Fibroblast of lung (primary cell): ENCODE results near the gene TOR1B.
"Not testable (repeated sequence)": the region's sequence is repeated elsewhere in the genome, so short reads cannot be mapped to it uniquely, and the experiment has no call there.

Experiments used
- EZH2 ChIP-seq: IDR thresholded peaks from 2 replicates; pipeline ENCODE4 v1.5.1; 2012; ENCODE audit warnings: low read length, control low read depth, mild to moderate bottlenecking; ENCODE audit errors: missing control alignments
- TF ChIP-seq, protein P1 (sequence below), 2 donors: IDR thresholded peaks in 1 of 2; conservative IDR thresholded peaks in 1 of 2; 1 replicate in 1 of 2; 2 replicates in 1 of 2; pipeline ENCODE4 v1.5.1; 2011 to 2012; ENCODE audit warnings: low read length in 2 of 2, control low read depth in 1 of 2, inconsistent platforms in 1 of 2, low read depth in 1 of 2, mild to moderate bottlenecking in 1 of 2

DNA sequence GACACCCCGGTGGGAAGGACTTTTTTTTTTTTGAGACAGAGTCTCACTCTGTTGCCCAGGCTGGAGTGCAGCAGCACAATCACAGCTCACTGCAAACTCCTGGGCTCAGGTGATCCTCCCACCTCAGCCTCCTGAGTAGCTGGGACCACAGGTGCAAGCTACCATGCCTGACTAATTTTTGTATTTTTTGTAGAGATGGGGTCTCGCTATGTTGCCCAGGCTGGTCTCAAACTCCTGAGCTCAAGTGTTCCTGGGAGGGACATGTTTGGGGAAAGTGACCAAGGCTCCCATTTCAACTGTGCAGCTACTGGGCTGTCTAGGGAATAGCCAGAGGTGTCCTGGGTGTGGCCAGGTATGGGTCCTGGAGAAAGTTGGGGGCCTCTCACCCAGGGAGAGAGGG is 7.0 kb upstream of the TOR1B start:
- not testable (repeated sequence) for TF ChIP-seq EZH2
- TF ChIP-seq, protein P1, sequence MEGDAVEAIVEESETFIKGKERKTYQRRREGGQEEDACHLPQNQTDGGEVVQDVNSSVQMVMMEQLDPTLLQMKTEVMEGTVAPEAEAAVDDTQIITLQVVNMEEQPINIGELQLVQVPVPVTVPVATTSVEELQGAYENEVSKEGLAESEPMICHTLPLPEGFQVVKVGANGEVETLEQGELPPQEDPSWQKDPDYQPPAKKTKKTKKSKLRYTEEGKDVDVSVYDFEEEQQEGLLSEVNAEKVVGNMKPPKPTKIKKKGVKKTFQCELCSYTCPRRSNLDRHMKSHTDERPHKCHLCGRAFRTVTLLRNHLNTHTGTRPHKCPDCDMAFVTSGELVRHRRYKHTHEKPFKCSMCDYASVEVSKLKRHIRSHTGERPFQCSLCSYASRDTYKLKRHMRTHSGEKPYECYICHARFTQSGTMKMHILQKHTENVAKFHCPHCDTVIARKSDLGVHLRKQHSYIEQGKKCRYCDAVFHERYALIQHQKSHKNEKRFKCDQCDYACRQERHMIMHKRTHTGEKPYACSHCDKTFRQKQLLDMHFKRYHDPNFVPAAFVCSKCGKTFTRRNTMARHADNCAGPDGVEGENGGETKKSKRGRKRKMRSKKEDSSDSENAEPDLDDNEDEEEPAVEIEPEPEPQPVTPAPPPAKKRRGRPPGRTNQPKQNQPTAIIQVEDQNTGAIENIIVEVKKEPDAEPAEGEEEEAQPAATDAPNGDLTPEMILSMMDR (conservative IDR thresholded peaks at IDR 0.05 in 1 of 2, IDR thresholded peaks at IDR 0.05 in 1 of 2; ENCODE audit: low read depth in 1 of 2, low read length in 2 of 2): not testable (repeated sequence)
